GM12878 (cell line): ENCODE measurements around the gene PCGF1. TPM values are rescaled to one million over a fixed set of nuclear protein-coding genes. Genes with fewer than 3 reads are reported as not detected.

Experiments used
- ATAC-seq: fragments of 200-7000 bp; cut with Tn5 transposase; 3 replicates; pipeline ENCODE4 v1.9.1; 2020; ENCODE audit warnings: mild to moderate bottlenecking, moderate library complexity
- BruUV-seq: library from RNA; stranded (reverse); fragments of 400-500 nt; replicated peaks from 2 replicates; lab custom pipeline; 2021; lab: Mats Ljungman, UMichigan
- CTCF ChIA-PET: fragments of 300-600 bp; sonication (Branson Sonifier 250); formaldehyde crosslinking; extraction: SDS; loops from one replicate; lab custom pipeline; 2021; ENCODE audit warnings: inconsistent platforms; lab: Yijun Ruan, JAX
- POLR2A ChIA-PET: fragments of 350-600 bp; formaldehyde crosslinking; extraction: SDS; loops from one replicate; lab custom pipeline; 2021; ENCODE audit warnings: inconsistent platforms; lab: Charles Lee
- RAD21 ChIA-PET: fragments of 300-600 bp; sonication (Branson Sonifier 250); formaldehyde crosslinking; loops from one replicate; lab custom pipeline; 2023; ENCODE audit warnings: antibody characterized with exemption; ENCODE audit not compliant: unreplicated experiment; lab: Charles Lee
- SMC1A ChIA-PET: fragments of 300-600 bp; sonication (Branson Sonifier 250); formaldehyde crosslinking; loops from one replicate; lab custom pipeline; 2023; ENCODE audit not compliant: unreplicated experiment, uncharacterized antibody; lab: Charles Lee
- DNase-seq: peaks from one replicate; pipeline ENCODE4 v3.0.0-alpha.2; 2011; ENCODE audit warnings: low read depth, low spot score
- FAIRE-seq: peaks from 3 replicates; lab custom pipeline; 2011; peaks lifted over from hg19 to GRCh38; lab: Jason Lieb, UNC
- H2AFZ ChIP-seq: 2 replicates; pipeline ENCODE4 v1.6.0; 2011; ENCODE audit warnings: low read depth, low read length, control low read depth; ENCODE audit not compliant: control insufficient read depth
- H3K27ac ChIP-seq: 2 replicates; pipeline ENCODE4 v1.5.1; 2011; ENCODE audit warnings: control low read depth; ENCODE audit not compliant: control insufficient read depth, insufficient read depth
- H3K27me3 ChIP-seq, 2 experiments: replicated peaks in 1 of 2; 2 replicates each; pipeline versions ENCODE4 v1.6.0 to v1.6.1; 2011; ENCODE audit warnings: low read length in 1 of 2; ENCODE audit not compliant: control insufficient read depth in 2 of 2, insufficient read depth in 2 of 2
- H3K36me3 ChIP-seq, 2 experiments: 2 replicates each; pipeline ENCODE4 v1.5.1; 2011; ENCODE audit warnings: low read length in 1 of 2; ENCODE audit not compliant: control insufficient read depth in 2 of 2, insufficient read depth in 2 of 2
- H3K4me1 ChIP-seq: 2 replicates; pipeline ENCODE4 v1.6.1; 2011; ENCODE audit warnings: mild to moderate bottlenecking, low read length, moderate library complexity, mixed read lengths; ENCODE audit not compliant: control insufficient read depth, insufficient read depth
- H3K4me2 ChIP-seq: 2 replicates; pipeline ENCODE4 v1.6.0; 2011; ENCODE audit warnings: control low read depth; ENCODE audit not compliant: control insufficient read depth, insufficient read depth
- H3K4me3 ChIP-seq: fragments of 200-600 bp; sonication (generic); 2 replicates; pipeline ENCODE4 v1.5.1; 2016
- H3K79me2 ChIP-seq: 2 replicates; pipeline ENCODE4 v1.6.0; 2011; ENCODE audit warnings: low read length; ENCODE audit not compliant: control insufficient read depth, insufficient read depth
- H3K9ac ChIP-seq: 2 replicates; pipeline ENCODE4 v1.8.0; 2011; ENCODE audit warnings: low read length, control low read depth, mixed read lengths; ENCODE audit not compliant: control insufficient read depth, insufficient read depth
- H3K9me3 ChIP-seq: replicated peaks from 3 replicates; pipeline ENCODE4 v1.5.1; 2011; ENCODE audit warnings: mild to moderate bottlenecking, low read length; ENCODE audit not compliant: control insufficient read depth, insufficient read depth
- H4K20me1 ChIP-seq: 2 replicates; pipeline ENCODE4 v1.6.0; 2011; ENCODE audit not compliant: control insufficient read depth, insufficient read depth
- CREM ChIP-seq: IDR thresholded peaks from 2 replicates; pipeline ENCODE4 v1.6.1; 2014; ENCODE audit warnings: antibody characterized with exemption, low read depth
- EGR1 ChIP-seq, 2 experiments: IDR thresholded peaks; 1 replicate in 1 of 2; 2 replicates in 1 of 2; pipeline ENCODE4 v1.6.1; 2011 to 2012; ENCODE audit warnings: low read depth in 2 of 2, low read length in 2 of 2, borderline replicate concordance in 1 of 2, mild to moderate bottlenecking in 1 of 2, moderate library complexity in 1 of 2
- HDAC2 ChIP-seq: fragments of 200-600 bp; sonication (generic); IDR thresholded peaks from 2 replicates; pipeline ENCODE4 v1.6.1; 2017
- NFXL1 ChIP-seq: fragments of 450-650 bp; IDR thresholded peaks from 2 replicates; pipeline ENCODE4 v1.6.1; 2017; ENCODE audit warnings: antibody characterized with exemption, mild to moderate bottlenecking, borderline replicate concordance
- PAX8 ChIP-seq: fragments of 450-650 bp; IDR thresholded peaks from 2 replicates; pipeline ENCODE4 v1.6.1; 2017; ENCODE audit warnings: mild to moderate bottlenecking, moderate library complexity
- SUZ12 ChIP-seq: fragments of 200-600 bp; sonication (generic); IDR thresholded peaks from one replicate; pipeline ENCODE4 v1.6.1; 2018; ENCODE audit warnings: antibody characterized with exemption, mild to moderate bottlenecking; ENCODE audit not compliant: unreplicated experiment
- WGBS: methylation state at CpG from one replicate; pipeline ENCODE4 v1.1.6; 2016; ENCODE audit warnings: low lambda C conversion rate; ENCODE audit not compliant: insufficient replicate concordance, insufficient coverage; ENCODE audit errors: missing lambda C conversion rate; 5-methylcytosine and 5-hydroxymethylcytosine counted together
- in situ Hi-C: fragments of 300-500 bp; cut with MboI; formaldehyde crosslinking; loops from 9 replicates; pipeline ENCODE4 v1.14.3; 2018; ENCODE audit warnings: mixed read lengths
- intact Hi-C: fragments of 100-400 bp; cut with micrococcal nuclease; formaldehyde crosslinking; loops from one replicate; pipeline ENCODE4 v1.14.2; 2022; ENCODE audit not compliant: unreplicated experiment
- polyA plus RNA-seq, 11 experiments: library from polyadenylated mRNA; depleted of rRNA in 4 of 11; unstranded in 6 of 11; stranded (reverse) in 5 of 11; fragments of >200 nt; fragmentation: Nextera tagmentation in 4 of 11; fragmentation: Illumina TruSeq in 1 of 11; extraction: Ambion mirVana in 4 of 11; extraction: Trizol in 1 of 11; gene quantifications; 1 replicate in 1 of 11; 2 replicates in 10 of 11; pipeline versions ENCODE4 v1.2.1 to v1.2.3, GENCODE V29; 2011 to 2016; ENCODE audit warnings: inconsistent platforms in 2 of 11, missing spikeins in 2 of 11, low read depth in 1 of 11
- total RNA-seq, 4 experiments: library from RNA; depleted of rRNA in 3 of 4; stranded (reverse); fragments of >200 nt in 3 of 4; fragmentation: Illumina TruSeq in 1 of 4; extraction: Trizol in 1 of 4; gene quantifications; 2 replicates each; pipeline versions ENCODE4 v1.2.1 to v1.2.3, GENCODE V29; 2013 to 2021
- TF ChIP-seq, protein P1 (sequence below): fragments of 450-650 bp; IDR thresholded peaks from 2 replicates; pipeline ENCODE4 v1.6.1; 2017; ENCODE audit warnings: low read depth, mild to moderate bottlenecking, moderate library complexity

Gene PCGF1
- total and polyA plus RNA-seq, 10 of the 15 experiments (the other 5 are each of a cell fraction or from before 2014, with no cell fraction given) = 23.1 to 50.8 (median 27.4) TPM

DNA sequence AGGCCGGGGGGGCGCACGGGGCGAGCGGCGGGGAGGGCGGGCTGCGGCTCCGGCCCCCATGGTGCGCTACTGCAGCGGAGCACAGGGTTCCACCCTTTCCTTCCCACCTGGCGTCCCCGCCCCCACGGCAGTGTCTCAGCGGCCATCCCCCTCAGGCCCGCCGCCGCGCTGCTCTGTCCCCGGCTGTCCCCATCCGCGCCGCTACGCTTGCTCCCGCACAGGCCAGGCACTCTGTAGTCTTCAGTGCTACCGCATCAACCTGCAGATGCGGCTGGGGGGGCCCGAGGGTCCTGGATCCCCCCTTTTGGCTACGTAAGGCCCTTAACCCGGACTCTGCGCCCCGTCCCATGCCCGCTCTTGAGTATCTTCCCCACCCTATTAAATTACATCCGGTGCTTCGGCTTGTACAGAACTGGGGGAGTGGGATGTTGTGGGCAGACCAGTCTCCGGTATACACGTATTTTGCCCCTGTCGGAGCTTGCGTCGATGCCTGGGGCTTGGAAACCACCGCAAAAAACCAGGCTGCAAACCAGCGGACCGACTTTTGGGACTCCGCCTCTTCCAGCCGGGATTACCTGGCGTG, 49.9 kb downstream of the PCGF1 start (continued):
- TF ChIP-seq SUZ12 (no peak), CREM (no peak; the same call in 1 of the 2 replicates), HDAC2 (no peak), NFXL1 (no peak), EGR1 (IDR thresholded peaks at IDR 0.05; ENCODE audit: borderline replicate concordance in 1 of 2, low read depth in 2 of 2, low read length in 2 of 2) (peak in 1 of 2 experiments; percentile 42; a peak in 1 of 3 replicates), PAX8 (no peak)
- TF ChIP-seq, all 136 proteins: peak for 49

DNA sequence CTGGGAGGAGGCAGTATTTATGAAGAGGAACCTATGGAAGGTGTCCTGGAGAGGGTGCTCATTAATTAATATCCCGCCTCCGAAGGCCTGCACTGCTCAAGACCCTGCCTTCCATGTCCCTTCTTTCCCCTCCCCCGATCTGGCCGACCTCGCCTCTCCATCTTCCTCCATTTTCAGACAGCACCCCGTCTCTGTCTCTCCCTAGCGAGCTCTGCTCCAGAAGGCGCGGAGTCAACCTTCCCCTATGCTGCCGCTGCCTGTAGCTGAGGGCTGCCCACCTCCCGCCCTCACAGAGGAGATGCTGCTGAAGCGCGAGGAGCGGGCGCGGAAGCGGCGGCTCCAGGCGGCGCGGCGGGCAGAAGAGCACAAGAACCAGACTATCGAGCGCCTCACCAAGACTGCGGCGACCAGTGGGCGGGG, 50.4 kb downstream of the PCGF1 start:
- ChIA-PET RAD21 (interaction anchor here (0.5 to 3.5 kb wide), 11 partner anchors 12 to 422 kb away, joined by 3 to 21 read pairs (median 4); partner anchors contain the start of genes AUP1, CCDC142, HTRA2 and TTC31), POLR2A (interaction anchor here (0.6 to 5.8 kb wide), 10 partner anchors 10 to 141 kb away, joined by 3 to 44 read pairs (median 4); partner anchors contain the start of genes CCDC142, MRPL53, RTKN and TTC31), SMC1A (interaction anchor here (0.7 to 5.5 kb wide), 15 partner anchors 10 to 130 kb away, joined by 3 to 24 read pairs (median 6); partner anchors contain the start of genes C2orf81, CCDC142, TTC31 and WDR54)
- 1% methylated on average over 27 of the region's 27 CpGs for WGBS
- no TSS peak for BruUV-seq
- intact Hi-C loops = loop anchor here (1.0 kb wide), 1 partner anchor 8 kb away; the partner anchor contains the start of gene MOGS
- peak overlapping the region; percentile 80 for H3K4me3 ChIP-seq
- peak overlapping the region; percentile 91 for H3K4me2 ChIP-seq
- H3K4me1 ChIP-seq = peaks cover 16% of the 10 kb centered on the region
- H4K20me1 ChIP-seq = no peaks in the 10 kb centered on the region
- H3K36me3 ChIP-seq = peaks cover 0 to 2% of the 10 kb centered on the region in 2 experiments; a peak in 3 of 4 replicates
- peak overlapping the region; percentile 96 for H3K27ac ChIP-seq
- no peak for DNase-seq
- TF ChIP-seq, protein P1, sequence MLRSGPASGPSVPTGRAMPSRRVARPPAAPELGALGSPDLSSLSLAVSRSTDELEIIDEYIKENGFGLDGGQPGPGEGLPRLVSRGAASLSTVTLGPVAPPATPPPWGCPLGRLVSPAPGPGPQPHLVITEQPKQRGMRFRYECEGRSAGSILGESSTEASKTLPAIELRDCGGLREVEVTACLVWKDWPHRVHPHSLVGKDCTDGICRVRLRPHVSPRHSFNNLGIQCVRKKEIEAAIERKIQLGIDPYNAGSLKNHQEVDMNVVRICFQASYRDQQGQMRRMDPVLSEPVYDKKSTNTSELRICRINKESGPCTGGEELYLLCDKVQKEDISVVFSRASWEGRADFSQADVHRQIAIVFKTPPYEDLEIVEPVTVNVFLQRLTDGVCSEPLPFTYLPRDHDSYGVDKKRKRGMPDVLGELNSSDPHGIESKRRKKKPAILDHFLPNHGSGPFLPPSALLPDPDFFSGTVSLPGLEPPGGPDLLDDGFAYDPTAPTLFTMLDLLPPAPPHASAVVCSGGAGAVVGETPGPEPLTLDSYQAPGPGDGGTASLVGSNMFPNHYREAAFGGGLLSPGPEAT = no peak
- TF ChIP-seq, all 136 proteins: peak for 0
- peak overlapping the region; percentile 66 for H2AFZ ChIP-seq
- peak overlapping the region; percentile 73; the same call in 1 of the 2 replicates for H3K9ac ChIP-seq
- CTCF ChIA-PET = interaction anchor here (0.8 to 6.7 kb wide), 11 partner anchors 18 to 131 kb away, joined by 3 to 54 read pairs (median 4); partner anchors contain the start of genes AUP1, C2orf81, CCDC142 and HTRA2
- peaks cover 18% of the 10 kb centered on the region for H3K79me2 ChIP-seq
- ATAC-seq = no peak
- in situ Hi-C loops = no loop called here
- no peaks in the 10 kb centered on the region for H3K9me3 ChIP-seq
- no peak for FAIRE-seq
- H3K27me3 ChIP-seq = no peaks in the 10 kb centered on the region

Other genes with a start within 250 kb of the PCGF1 start
Only the 7 nearest of the 20 such genes appear.
- 16.3 and 16.9 TPM in 2 replicates for gene CCDC142, start 24.7 kb downstream of the PCGF1 start, total RNA-seq (2014; rRNA removed)
- 10.6 and 10.9 TPM in 2 replicates for gene CCDC142, start 24.7 kb downstream of the PCGF1 start, total RNA-seq (2014; rRNA removed; fragmentation: Illumina TruSeq; extraction: Trizol)
- 7.6 and 15.7 TPM in 2 replicates for gene CCDC142, start 24.7 kb downstream of the PCGF1 start, total RNA-seq (2021)
- gene CCDC142, start 24.7 kb downstream of the PCGF1 start, polyA plus RNA-seq (2011; rRNA removed) = 2.2 and 5.0 TPM in 2 replicates
- 5.2 and 7.1 TPM in 2 replicates for gene CCDC142, start 24.7 kb downstream of the PCGF1 start, polyA plus RNA-seq (2014; fragmentation: Illumina TruSeq; extraction: Trizol)
- 1 to 10 TPM in 1 of 2 experiments, under 1 TPM in 1; 0.93 to 1.5 TPM for gene CCDC142, start 24.7 kb downstream of the PCGF1 start, polyA plus RNA-seq (2014; fragmentation: Nextera tagmentation; extraction: Ambion mirVana)
- 12.5 and 14.8 TPM in 2 replicates for gene CCDC142, start 24.7 kb downstream of the PCGF1 start, polyA plus RNA-seq (2014; rRNA removed)
- gene CCDC142, start 24.7 kb downstream of the PCGF1 start, polyA plus RNA-seq (2016; fragmentation: Nextera tagmentation; extraction: Ambion mirVana) = 1 to 10 TPM; 8.2 to 9.9 TPM
- gene TTC31, start 24.6 kb downstream of the PCGF1 start, total RNA-seq (2014; rRNA removed) = 19.2 and 19.6 TPM in 2 replicates
- 13.5 and 14.3 TPM in 2 replicates for gene TTC31, start 24.6 kb downstream of the PCGF1 start, total RNA-seq (2014; rRNA removed; fragmentation: Illumina TruSeq; extraction: Trizol)
- 27.3 and 30.5 TPM in 2 replicates for gene TTC31, start 24.6 kb downstream of the PCGF1 start, total RNA-seq (2021)
- 19.6 and 27.8 TPM in 2 replicates for gene TTC31, start 24.6 kb downstream of the PCGF1 start, polyA plus RNA-seq (2011; rRNA removed)
- gene TTC31, start 24.6 kb downstream of the PCGF1 start, polyA plus RNA-seq (2014; fragmentation: Illumina TruSeq; extraction: Trizol) = 21.5 and 26.1 TPM in 2 replicates
- 1 to 10 TPM; 6.5 to 7.2 TPM for gene TTC31, start 24.6 kb downstream of the PCGF1 start, polyA plus RNA-seq (2014; fragmentation: Nextera tagmentation; extraction: Ambion mirVana)
- 32.7 and 34.9 TPM in 2 replicates for gene TTC31, start 24.6 kb downstream of the PCGF1 start, polyA plus RNA-seq (2014; rRNA removed)
- gene TTC31, start 24.6 kb downstream of the PCGF1 start, polyA plus RNA-seq (2016; fragmentation: Nextera tagmentation; extraction: Ambion mirVana) = 10 to 100 TPM; 25.7 to 27.7 TPM
- gene LBX2, start 8.1 kb downstream of the PCGF1 start, total RNA-seq (2014; rRNA removed) = 0.98 and 4.0 TPM in 2 replicates
- gene LBX2, start 8.1 kb downstream of the PCGF1 start, total RNA-seq (2014; rRNA removed; fragmentation: Illumina TruSeq; extraction: Trizol) = 0.22 and 0.46 TPM in 2 replicates
- 0.88 and 1.2 TPM in 2 replicates for gene LBX2, start 8.1 kb downstream of the PCGF1 start, total RNA-seq (2021)
- 0.13 and 0.15 TPM in 2 replicates for gene LBX2, start 8.1 kb downstream of the PCGF1 start, polyA plus RNA-seq (2011; rRNA removed)
- 0.32 and 0.89 TPM in 2 replicates for gene LBX2, start 8.1 kb downstream of the PCGF1 start, polyA plus RNA-seq (2014; fragmentation: Illumina TruSeq; extraction: Trizol)
- gene LBX2, start 8.1 kb downstream of the PCGF1 start, polyA plus RNA-seq (2014; fragmentation: Nextera tagmentation; extraction: Ambion mirVana) = under 1 TPM; 0.08 to 0.09 TPM
- gene LBX2, start 8.1 kb downstream of the PCGF1 start, polyA plus RNA-seq (2014; rRNA removed) = 1.3 and 1.4 TPM in 2 replicates
- under 1 TPM; 0.20 to 0.88 TPM for gene LBX2, start 8.1 kb downstream of the PCGF1 start, polyA plus RNA-seq (2016; fragmentation: Nextera tagmentation; extraction: Ambion mirVana)
- 3.2 and 3.7 TPM in 2 replicates for gene TLX2, start 6.8 kb upstream of the PCGF1 start, total RNA-seq (2014; rRNA removed)
- gene TLX2, start 6.8 kb upstream of the PCGF1 start, total RNA-seq (2014; rRNA removed; fragmentation: Illumina TruSeq; extraction: Trizol) = 1.3 and 1.4 TPM in 2 replicates
- gene TLX2, start 6.8 kb upstream of the PCGF1 start, total RNA-seq (2021) = 5.3 and 5.5 TPM in 2 replicates
- not detected in 2 replicates for gene TLX2, start 6.8 kb upstream of the PCGF1 start, polyA plus RNA-seq (2011; rRNA removed)
- 0.11 and 0.90 TPM in 2 replicates for gene TLX2, start 6.8 kb upstream of the PCGF1 start, polyA plus RNA-seq (2014; fragmentation: Illumina TruSeq; extraction: Trizol)
- gene TLX2, start 6.8 kb upstream of the PCGF1 start, polyA plus RNA-seq (2014; fragmentation: Nextera tagmentation; extraction: Ambion mirVana) = under 1 TPM; 0.06 to 0.13 TPM
- gene TLX2, start 6.8 kb upstream of the PCGF1 start, polyA plus RNA-seq (2014; rRNA removed) = 4.4 and 5.7 TPM in 2 replicates
- gene TLX2, start 6.8 kb upstream of the PCGF1 start, polyA plus RNA-seq (2016; fragmentation: Nextera tagmentation; extraction: Ambion mirVana) = 1 to 10 TPM; 3.6 to 3.8 TPM
- 0.34 and 1.2 TPM in 2 replicates for gene DQX1, start 18.5 kb upstream of the PCGF1 start, total RNA-seq (2014; rRNA removed)
- gene DQX1, start 18.5 kb upstream of the PCGF1 start, total RNA-seq (2014; rRNA removed; fragmentation: Illumina TruSeq; extraction: Trizol) = 0.67 and 0.78 TPM in 2 replicates
- gene DQX1, start 18.5 kb upstream of the PCGF1 start, total RNA-seq (2021) = 0.85 and 0.98 TPM in 2 replicates
- 0.46 and 0.87 TPM in 2 replicates for gene DQX1, start 18.5 kb upstream of the PCGF1 start, polyA plus RNA-seq (2011; rRNA removed)
- gene DQX1, start 18.5 kb upstream of the PCGF1 start, polyA plus RNA-seq (2014; fragmentation: Illumina TruSeq; extraction: Trizol) = 0.96 and 1.7 TPM in 2 replicates
- under 1 TPM; 0.63 to 0.73 TPM for gene DQX1, start 18.5 kb upstream of the PCGF1 start, polyA plus RNA-seq (2014; fragmentation: Nextera tagmentation; extraction: Ambion mirVana)
- gene DQX1, start 18.5 kb upstream of the PCGF1 start, polyA plus RNA-seq (2014; rRNA removed) = 1.5 and 1.6 TPM in 2 replicates
- gene DQX1, start 18.5 kb upstream of the PCGF1 start, polyA plus RNA-seq (2016; fragmentation: Nextera tagmentation; extraction: Ambion mirVana) = 1 to 10 TPM; 1.1 to 2.1 TPM
- 151 and 152 TPM in 2 replicates for gene AUP1, start 22.0 kb upstream of the PCGF1 start, total RNA-seq (2014; rRNA removed)
- 104 and 107 TPM in 2 replicates for gene AUP1, start 22.0 kb upstream of the PCGF1 start, total RNA-seq (2014; rRNA removed; fragmentation: Illumina TruSeq; extraction: Trizol)
- 127 and 128 TPM in 2 replicates for gene AUP1, start 22.0 kb upstream of the PCGF1 start, total RNA-seq (2021)
- 71.4 and 106 TPM in 2 replicates for gene AUP1, start 22.0 kb upstream of the PCGF1 start, polyA plus RNA-seq (2011; rRNA removed)
- 137 and 147 TPM in 2 replicates for gene AUP1, start 22.0 kb upstream of the PCGF1 start, polyA plus RNA-seq (2014; fragmentation: Illumina TruSeq; extraction: Trizol)
- 10 to 100 TPM; 39.1 to 56.5 TPM for gene AUP1, start 22.0 kb upstream of the PCGF1 start, polyA plus RNA-seq (2014; fragmentation: Nextera tagmentation; extraction: Ambion mirVana)
- gene AUP1, start 22.0 kb upstream of the PCGF1 start, polyA plus RNA-seq (2014; rRNA removed) = 212 and 215 TPM in 2 replicates
- 100 to 1,000 TPM; 187 to 204 TPM for gene AUP1, start 22.0 kb upstream of the PCGF1 start, polyA plus RNA-seq (2016; fragmentation: Nextera tagmentation; extraction: Ambion mirVana)
- gene HTRA2, start 22.2 kb upstream of the PCGF1 start, total RNA-seq (2014; rRNA removed) = 73.9 and 77.4 TPM in 2 replicates
- 48.7 and 51.8 TPM in 2 replicates for gene HTRA2, start 22.2 kb upstream of the PCGF1 start, total RNA-seq (2014; rRNA removed; fragmentation: Illumina TruSeq; extraction: Trizol)
- gene HTRA2, start 22.2 kb upstream of the PCGF1 start, total RNA-seq (2021) = 62.2 and 64.5 TPM in 2 replicates
- 34.3 and 46.9 TPM in 2 replicates for gene HTRA2, start 22.2 kb upstream of the PCGF1 start, polyA plus RNA-seq (2011; rRNA removed)
- gene HTRA2, start 22.2 kb upstream of the PCGF1 start, polyA plus RNA-seq (2014; fragmentation: Illumina TruSeq; extraction: Trizol) = 39.7 and 45.1 TPM in 2 replicates
- 10 to 100 TPM; 42.3 to 46.4 TPM for gene HTRA2, start 22.2 kb upstream of the PCGF1 start, polyA plus RNA-seq (2014; fragmentation: Nextera tagmentation; extraction: Ambion mirVana)
- gene HTRA2, start 22.2 kb upstream of the PCGF1 start, polyA plus RNA-seq (2014; rRNA removed) = 68.3 and 70.5 TPM in 2 replicates
- 10 to 100 TPM; 60.6 to 61.4 TPM for gene HTRA2, start 22.2 kb upstream of the PCGF1 start, polyA plus RNA-seq (2016; fragmentation: Nextera tagmentation; extraction: Ambion mirVana)